ENCODE data around the gene SLC52A3. TPM values are rescaled to one million over a fixed set of nuclear protein-coding genes. Genes with fewer than 3 reads are reported as not detected.
A peak's percentile ranks its signal among the peaks of the same experiment; 100 is the strongest.

The SLC52A3 gene
- total and polyA plus RNA-seq, 9 of the 15 experiments (the other 6 are each of a cell fraction or from before 2014, with no cell fraction given), result 0.06 to 0.60 (median 0.11) TPM

GRCh38 chr20:714453-714852 is 53.8 kb downstream of the SLC52A3 start:
- Histone ChIP-seq H3K9me3 (replicated peaks; ENCODE audit: control insufficient read depth, insufficient read depth, low read depth, low read length) (peaks cover 1% of the 10 kb centered on the region; the same call in 1 of the 2 replicates), H3K4me2 (ENCODE audit: insufficient read depth, low read length) (no peak overlapping the region), H3K27me3 (ENCODE audit: control insufficient read depth in 2 of 2, insufficient read depth in 2 of 2, low read length in 2 of 2) (no peaks in the 10 kb centered on the region), H3K27ac (ENCODE audit: extremely low read depth, low read depth, low read length) (no peak overlapping the region), H2AFZ (ENCODE audit: low read depth, low read length) (no peak overlapping the region), H3K4me3 (no peak overlapping the region), H3K79me2 (ENCODE audit: control insufficient read depth, insufficient read depth, low read length) (no peaks in the 10 kb centered on the region), H3K4me1 (replicated peaks in 1 of 2; ENCODE audit: control insufficient read depth in 2 of 2, insufficient read depth in 2 of 2, low read length in 2 of 2) (peaks cover 0 to 1% of the 10 kb centered on the region in 2 experiments; a peak in 2 of 5 replicates), H4K20me1 (replicated peaks; ENCODE audit: control insufficient read depth, insufficient read depth, low read length) (no peaks in the 10 kb centered on the region), H3K9me1 (ENCODE audit: control insufficient read depth, insufficient read depth, low read length) (no peaks in the 10 kb centered on the region), H3K9ac (ENCODE audit: insufficient read depth in 1 of 2, low read depth in 2 of 2, low read length in 2 of 2) (no peak overlapping the region), H3K36me3 (ENCODE audit: control insufficient read depth, insufficient read depth, low read length) (no peaks in the 10 kb centered on the region)
- DNase-seq (ENCODE audit: extremely low read depth in 1 of 4, low spot score in 3 of 4) (no peak), FAIRE-seq (no peak), ATAC-seq (no peak)
- in situ Hi-C loops (cut with MboI) (no loop called here), intact Hi-C loops (cut with micrococcal nuclease) (no loop called here)
- BruUV-seq (replicated peaks), result no TSS peak
- POLR2A ChIA-PET, result no interaction called here
- CTCF ChIA-PET (ENCODE audit: low intra/inter-chr PET ratio), result no interaction called here
- WGBS (ENCODE audit: insufficient coverage, low coverage, missing lambda C conversion rate), result 0% methylated on average over 2 of the region's 2 CpGs
- no peak for TF ChIP-seq SNRNP70 (optimal IDR thresholded peaks at IDR 0.05; ENCODE audit: low read depth, low read length)
- peak; percentile 68 for TF ChIP-seq MAFG (tag; conservative IDR thresholded peaks at IDR 0.05)
- TF ChIP-seq, protein P1, sequence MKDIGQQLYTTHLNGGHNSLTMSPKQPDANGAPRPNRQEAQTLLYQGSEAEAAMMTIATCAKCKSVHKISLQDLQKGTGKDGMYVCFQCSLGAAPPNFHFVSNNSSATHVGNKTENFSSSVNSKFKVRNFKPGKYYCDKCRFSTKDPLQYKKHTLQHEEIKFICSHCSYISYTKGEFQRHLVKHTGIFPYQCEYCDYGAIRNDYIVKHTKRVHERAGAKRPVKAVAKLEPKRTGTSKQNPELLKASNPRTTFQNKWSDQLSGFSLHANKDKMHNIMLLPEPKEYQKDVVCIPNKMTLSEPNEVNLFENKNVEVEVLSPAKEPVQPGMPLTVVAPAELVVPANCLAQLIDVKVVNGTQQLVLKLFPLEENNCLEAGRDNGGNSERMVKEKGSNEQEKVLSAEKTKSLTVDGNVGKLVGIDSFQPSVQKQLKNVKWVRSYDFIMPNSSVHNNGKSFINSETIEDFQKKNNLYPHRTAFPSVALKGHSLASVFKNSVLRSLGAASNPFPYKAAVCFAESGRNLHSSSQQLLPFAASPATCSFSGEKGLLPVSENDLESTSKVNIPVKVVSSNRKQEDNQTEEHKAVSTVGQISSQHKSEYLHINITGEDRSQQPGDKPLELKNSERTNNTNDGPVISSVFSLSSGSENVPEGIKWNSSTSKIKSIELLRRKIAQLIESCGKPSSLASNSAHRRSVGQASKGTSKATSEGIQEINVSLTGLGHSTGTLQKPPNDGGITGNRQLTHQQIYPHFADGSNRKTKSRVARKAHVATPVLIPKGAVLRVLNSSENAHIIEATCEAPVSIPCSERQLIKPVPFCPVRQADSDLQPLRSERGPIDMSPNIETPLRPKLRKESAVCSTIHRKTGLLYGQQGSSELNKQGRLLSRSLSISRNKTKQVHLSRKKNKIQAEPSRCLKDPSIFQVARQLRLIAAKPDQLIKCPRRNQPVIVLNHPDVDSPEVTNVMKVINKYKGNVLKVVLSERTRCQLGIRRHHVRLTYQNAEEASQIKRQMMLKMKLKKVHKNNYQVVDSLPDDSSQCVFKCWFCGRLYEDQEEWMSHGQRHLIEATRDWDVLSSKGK (CRISPR knock-in tag; IDR thresholded peaks at IDR 0.05), result no peak
- no peak for TF ChIP-seq ZHX1 (conservative IDR thresholded peaks at IDR 0.05; ENCODE audit: low read length)
- no peak for TF ChIP-seq SRSF9 (IDR thresholded peaks at IDR 0.05; ENCODE audit: borderline replicate concordance, low read depth, low read length)
- no peak for TF ChIP-seq LARP7 (IDR thresholded peaks at IDR 0.05)
- TF ChIP-seq ZC3H11A (IDR thresholded peaks at IDR 0.05; ENCODE audit: low read depth, low read length), result no peak
- peak; percentile 91 for TF ChIP-seq ZNF316 (IDR thresholded peaks at IDR 0.05)
- no peak for TF ChIP-seq ELK1 (CRISPR knock-in tag; IDR thresholded peaks at IDR 0.05)
- TF ChIP-seq, protein P2, sequence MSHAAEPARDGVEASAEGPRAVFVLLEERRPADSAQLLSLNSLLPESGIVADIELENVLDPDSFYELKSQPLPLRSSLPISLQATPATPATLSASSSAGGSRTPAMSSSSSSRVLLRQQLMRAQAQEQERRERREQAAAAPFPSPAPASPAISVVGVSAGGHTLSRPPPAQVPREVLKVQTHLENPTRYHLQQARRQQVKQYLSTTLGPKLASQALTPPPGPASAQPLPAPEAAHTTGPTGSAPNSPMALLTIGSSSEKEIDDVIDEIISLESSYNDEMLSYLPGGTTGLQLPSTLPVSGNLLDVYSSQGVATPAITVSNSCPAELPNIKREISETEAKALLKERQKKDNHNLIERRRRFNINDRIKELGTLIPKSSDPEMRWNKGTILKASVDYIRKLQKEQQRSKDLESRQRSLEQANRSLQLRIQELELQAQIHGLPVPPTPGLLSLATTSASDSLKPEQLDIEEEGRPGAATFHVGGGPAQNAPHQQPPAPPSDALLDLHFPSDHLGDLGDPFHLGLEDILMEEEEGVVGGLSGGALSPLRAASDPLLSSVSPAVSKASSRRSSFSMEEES (CRISPR knock-in tag; IDR thresholded peaks at IDR 0.05), result no peak
- no peak for TF ChIP-seq EWSR1 (IDR thresholded peaks at IDR 0.05; ENCODE audit: borderline replicate concordance, low read depth, partially characterized antibody)

All from K562 (cell line).